ENCODE data around the gene TMEM150B. TPM values are rescaled to one million over a fixed set of nuclear protein-coding genes. Genes with fewer than 3 reads are reported as not detected.

The TMEM150B gene
- total and polyA plus RNA-seq, 9 of the 15 experiments (the other 6 are each of a cell fraction or from before 2014, with no cell fraction given), result 0.47 to 1.3 (median 0.74) TPM; not detected in 2

DNA sequence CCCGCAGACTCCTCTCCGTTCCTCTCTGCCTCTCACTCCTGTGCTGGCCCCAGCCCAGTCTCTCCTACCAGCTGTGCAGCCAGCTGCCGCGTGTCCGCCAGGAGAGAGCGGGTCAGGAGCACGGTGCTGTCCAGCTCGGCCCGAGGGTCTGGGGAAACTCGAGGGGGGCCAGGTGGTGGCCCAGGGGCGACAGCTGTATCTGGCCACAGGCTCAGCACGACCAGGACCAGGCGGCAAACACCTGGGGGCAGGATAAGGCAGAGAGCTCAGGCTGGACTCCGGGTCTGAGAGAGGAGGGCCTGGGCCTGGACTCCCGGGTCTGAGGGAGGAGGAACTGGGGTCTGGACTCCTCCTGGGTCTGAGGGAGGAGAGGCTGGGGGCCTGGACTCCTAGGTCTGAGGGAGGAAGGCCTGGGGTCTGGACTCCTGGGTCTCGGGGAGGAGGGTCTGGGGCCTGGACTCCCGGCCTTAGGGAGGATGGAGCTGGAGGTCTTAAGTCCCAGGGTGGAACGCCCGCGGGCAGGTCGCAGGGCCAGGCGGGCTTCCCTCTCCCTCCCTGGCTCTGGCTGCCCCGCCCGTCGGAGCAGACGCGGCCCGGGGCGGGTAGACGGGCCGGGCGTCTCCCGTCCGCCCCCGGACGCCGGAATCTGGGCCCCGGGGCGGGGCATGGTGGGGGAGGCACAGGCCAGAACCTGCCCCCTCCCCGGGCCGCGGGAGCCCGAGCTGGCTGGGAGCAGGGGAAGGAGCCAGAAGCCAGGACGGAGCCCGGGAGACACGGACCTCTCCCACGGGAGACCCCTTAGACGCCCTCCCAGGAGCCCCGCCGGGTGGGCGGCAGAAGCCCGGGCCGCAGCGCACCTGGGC lies 43.8 kb upstream of the TMEM150B start (continued):
- TF ChIP-seq NCOA6 (IDR thresholded peaks at IDR 0.05), result peak; percentile 82
- TF ChIP-seq FOXJ2 (tag; IDR thresholded peaks at IDR 0.05), result no peak
- no peak for TF ChIP-seq YBX1 (IDR thresholded peaks at IDR 0.05)
- TF ChIP-seq KAT2B (IDR thresholded peaks at IDR 0.05; ENCODE audit: low read depth, low read length), result no peak
- TF ChIP-seq CCNT2 (IDR thresholded peaks at IDR 0.05; ENCODE audit: borderline replicate concordance, extremely low read depth, insufficient read length, low read depth, low read length), result peak; percentile 57
- TF ChIP-seq ZEB2 (IDR thresholded peaks at IDR 0.05), result no peak
- TF ChIP-seq PHF21A (IDR thresholded peaks at IDR 0.05; ENCODE audit: borderline replicate concordance, low read depth), result 0 out of 2 replicates have a peak, but pooled peaks have one; percentile 25
- TF ChIP-seq, protein P1, sequence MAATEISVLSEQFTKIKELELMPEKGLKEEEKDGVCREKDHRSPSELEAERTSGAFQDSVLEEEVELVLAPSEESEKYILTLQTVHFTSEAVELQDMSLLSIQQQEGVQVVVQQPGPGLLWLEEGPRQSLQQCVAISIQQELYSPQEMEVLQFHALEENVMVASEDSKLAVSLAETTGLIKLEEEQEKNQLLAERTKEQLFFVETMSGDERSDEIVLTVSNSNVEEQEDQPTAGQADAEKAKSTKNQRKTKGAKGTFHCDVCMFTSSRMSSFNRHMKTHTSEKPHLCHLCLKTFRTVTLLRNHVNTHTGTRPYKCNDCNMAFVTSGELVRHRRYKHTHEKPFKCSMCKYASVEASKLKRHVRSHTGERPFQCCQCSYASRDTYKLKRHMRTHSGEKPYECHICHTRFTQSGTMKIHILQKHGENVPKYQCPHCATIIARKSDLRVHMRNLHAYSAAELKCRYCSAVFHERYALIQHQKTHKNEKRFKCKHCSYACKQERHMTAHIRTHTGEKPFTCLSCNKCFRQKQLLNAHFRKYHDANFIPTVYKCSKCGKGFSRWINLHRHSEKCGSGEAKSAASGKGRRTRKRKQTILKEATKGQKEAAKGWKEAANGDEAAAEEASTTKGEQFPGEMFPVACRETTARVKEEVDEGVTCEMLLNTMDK (IDR thresholded peaks at IDR 0.05; ENCODE audit: borderline replicate concordance, insufficient read depth, low read depth, low read length, poor library complexity, severe bottlenecking), result no peak
- TF ChIP-seq, protein P2, sequence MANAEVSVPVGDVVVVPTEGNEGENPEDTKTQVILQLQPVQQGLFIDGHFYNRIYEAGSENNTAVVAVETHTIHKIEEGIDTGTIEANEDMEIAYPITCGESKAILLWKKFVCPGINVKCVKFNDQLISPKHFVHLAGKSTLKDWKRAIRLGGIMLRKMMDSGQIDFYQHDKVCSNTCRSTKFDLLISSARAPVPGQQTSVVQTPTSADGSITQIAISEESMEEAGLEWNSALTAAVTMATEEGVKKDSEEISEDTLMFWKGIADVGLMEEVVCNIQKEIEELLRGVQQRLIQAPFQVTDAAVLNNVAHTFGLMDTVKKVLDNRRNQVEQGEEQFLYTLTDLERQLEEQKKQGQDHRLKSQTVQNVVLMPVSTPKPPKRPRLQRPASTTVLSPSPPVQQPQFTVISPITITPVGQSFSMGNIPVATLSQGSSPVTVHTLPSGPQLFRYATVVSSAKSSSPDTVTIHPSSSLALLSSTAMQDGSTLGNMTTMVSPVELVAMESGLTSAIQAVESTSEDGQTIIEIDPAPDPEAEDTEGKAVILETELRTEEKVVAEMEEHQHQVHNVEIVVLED (CRISPR knock-in tag; IDR thresholded peaks at IDR 0.05), result peak; percentile 48; the same call in 1 of the 2 replicates
- TF ChIP-seq SNRNP70 (optimal IDR thresholded peaks at IDR 0.05; ENCODE audit: low read depth, low read length), result no peak
- TF ChIP-seq FOXK2 (conservative IDR thresholded peaks at IDR 0.05 in 1 of 2, IDR thresholded peaks at IDR 0.05 in 1 of 2; ENCODE audit: low read depth in 2 of 2), result no peak
- TF ChIP-seq, protein P3, sequence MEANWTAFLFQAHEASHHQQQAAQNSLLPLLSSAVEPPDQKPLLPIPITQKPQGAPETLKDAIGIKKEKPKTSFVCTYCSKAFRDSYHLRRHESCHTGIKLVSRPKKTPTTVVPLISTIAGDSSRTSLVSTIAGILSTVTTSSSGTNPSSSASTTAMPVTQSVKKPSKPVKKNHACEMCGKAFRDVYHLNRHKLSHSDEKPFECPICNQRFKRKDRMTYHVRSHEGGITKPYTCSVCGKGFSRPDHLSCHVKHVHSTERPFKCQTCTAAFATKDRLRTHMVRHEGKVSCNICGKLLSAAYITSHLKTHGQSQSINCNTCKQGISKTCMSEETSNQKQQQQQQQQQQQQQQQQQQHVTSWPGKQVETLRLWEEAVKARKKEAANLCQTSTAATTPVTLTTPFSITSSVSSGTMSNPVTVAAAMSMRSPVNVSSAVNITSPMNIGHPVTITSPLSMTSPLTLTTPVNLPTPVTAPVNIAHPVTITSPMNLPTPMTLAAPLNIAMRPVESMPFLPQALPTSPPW (CRISPR knock-in tag; IDR thresholded peaks at IDR 0.05), result peak; percentile 61
- peak; percentile 95 for TF ChIP-seq EGR1 (conservative IDR thresholded peaks at IDR 0.05)
- TF ChIP-seq MEIS2 (IDR thresholded peaks at IDR 0.05; ENCODE audit: partially characterized antibody), result no peak
- TF ChIP-seq NR4A1 (CRISPR knock-in tag; IDR thresholded peaks at IDR 0.05), result no peak
- TF ChIP-seq NR4A1 (tag; IDR thresholded peaks at IDR 0.05), result no peak
- no peak for TF ChIP-seq BHLHE40 (IDR thresholded peaks at IDR 0.05; ENCODE audit: low read length)
- TF ChIP-seq, protein P4, sequence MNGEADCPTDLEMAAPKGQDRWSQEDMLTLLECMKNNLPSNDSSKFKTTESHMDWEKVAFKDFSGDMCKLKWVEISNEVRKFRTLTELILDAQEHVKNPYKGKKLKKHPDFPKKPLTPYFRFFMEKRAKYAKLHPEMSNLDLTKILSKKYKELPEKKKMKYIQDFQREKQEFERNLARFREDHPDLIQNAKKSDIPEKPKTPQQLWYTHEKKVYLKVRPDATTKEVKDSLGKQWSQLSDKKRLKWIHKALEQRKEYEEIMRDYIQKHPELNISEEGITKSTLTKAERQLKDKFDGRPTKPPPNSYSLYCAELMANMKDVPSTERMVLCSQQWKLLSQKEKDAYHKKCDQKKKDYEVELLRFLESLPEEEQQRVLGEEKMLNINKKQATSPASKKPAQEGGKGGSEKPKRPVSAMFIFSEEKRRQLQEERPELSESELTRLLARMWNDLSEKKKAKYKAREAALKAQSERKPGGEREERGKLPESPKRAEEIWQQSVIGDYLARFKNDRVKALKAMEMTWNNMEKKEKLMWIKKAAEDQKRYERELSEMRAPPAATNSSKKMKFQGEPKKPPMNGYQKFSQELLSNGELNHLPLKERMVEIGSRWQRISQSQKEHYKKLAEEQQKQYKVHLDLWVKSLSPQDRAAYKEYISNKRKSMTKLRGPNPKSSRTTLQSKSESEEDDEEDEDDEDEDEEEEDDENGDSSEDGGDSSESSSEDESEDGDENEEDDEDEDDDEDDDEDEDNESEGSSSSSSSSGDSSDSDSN (IDR thresholded peaks at IDR 0.05; ENCODE audit: borderline replicate concordance in 1 of 2, low read depth in 2 of 2, low read length in 2 of 2), result no peak
- no peak for TF ChIP-seq CBX5 (IDR thresholded peaks at IDR 0.05; ENCODE audit: borderline replicate concordance, low read depth)
- peak; percentile 40; the same call in 1 of the 2 replicates for TF ChIP-seq NFIC (IDR thresholded peaks at IDR 0.05)
- TF ChIP-seq SIN3B (IDR thresholded peaks at IDR 0.05; ENCODE audit: low read depth), result no peak

All from K562 (cell line).